GM19467 (cell line): ENCODE measurements around the gene SARDH.
"Not testable (repeated sequence)": the region's sequence is repeated elsewhere in the genome, so short reads cannot be mapped to it uniquely, and the experiment has no call there.

ENCODE experiments used
- ATAC-seq: cut with Tn5 transposase; IDR thresholded peaks from one replicate; pipeline ENCODE4 v1.9.1; 2021; ENCODE audit warnings: mild to moderate bottlenecking, moderate library complexity; ENCODE audit not compliant: unreplicated experiment

SARDH gene

GRCh38 chr9:133775951-133776905, 38.1 kb upstream of the SARDH start:
- no peak for ATAC-seq

DNA sequence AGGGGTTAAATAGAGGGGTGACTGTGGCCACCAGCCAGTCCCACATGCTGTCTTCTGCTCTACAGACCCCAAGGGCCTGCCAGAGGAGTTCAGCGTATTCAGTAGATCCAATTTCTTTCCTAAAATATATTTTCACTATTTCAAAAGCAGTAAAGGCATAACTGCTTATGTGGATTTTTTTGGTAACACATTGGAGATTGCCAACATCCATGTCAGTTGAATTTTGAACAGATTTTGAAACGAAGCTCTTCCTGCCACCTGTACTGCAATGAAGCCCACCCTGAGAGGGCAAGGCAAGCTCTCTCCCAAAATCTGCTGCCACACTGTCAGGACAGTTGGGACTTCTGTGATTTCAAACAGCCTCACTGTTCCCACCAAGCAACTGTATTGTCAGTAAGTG, 37.1 kb upstream of the SARDH start:
- no peak for ATAC-seq

DNA sequence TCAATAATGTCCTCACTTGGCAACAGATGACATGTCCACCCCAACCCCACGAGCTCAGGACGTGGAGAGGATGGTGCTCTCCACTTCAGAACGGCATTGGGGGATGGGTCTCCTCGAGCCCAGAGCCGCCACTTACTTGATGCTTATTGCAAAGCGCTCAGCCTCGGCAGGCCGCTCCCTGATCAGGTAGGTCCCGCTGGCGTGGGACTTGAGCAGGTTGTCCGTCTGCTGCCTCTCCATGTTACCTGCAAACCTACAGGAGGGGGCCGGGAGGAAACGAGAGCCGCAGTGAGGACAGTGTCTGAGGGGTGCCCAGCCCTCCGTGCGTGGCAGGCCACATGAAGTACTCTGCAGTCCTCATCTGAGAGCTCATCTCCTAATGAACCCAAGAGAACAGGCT, 36.6 kb upstream of the SARDH start:
- no peak for ATAC-seq

- no peak for ATAC-seq
Measured at GRCh38 chr9:133773889-133774655, 35.9 kb upstream of the SARDH start.

- no peak for ATAC-seq
Measured at GRCh38 chr9:133772581-133772980, 34.4 kb upstream of the SARDH start.

DNA sequence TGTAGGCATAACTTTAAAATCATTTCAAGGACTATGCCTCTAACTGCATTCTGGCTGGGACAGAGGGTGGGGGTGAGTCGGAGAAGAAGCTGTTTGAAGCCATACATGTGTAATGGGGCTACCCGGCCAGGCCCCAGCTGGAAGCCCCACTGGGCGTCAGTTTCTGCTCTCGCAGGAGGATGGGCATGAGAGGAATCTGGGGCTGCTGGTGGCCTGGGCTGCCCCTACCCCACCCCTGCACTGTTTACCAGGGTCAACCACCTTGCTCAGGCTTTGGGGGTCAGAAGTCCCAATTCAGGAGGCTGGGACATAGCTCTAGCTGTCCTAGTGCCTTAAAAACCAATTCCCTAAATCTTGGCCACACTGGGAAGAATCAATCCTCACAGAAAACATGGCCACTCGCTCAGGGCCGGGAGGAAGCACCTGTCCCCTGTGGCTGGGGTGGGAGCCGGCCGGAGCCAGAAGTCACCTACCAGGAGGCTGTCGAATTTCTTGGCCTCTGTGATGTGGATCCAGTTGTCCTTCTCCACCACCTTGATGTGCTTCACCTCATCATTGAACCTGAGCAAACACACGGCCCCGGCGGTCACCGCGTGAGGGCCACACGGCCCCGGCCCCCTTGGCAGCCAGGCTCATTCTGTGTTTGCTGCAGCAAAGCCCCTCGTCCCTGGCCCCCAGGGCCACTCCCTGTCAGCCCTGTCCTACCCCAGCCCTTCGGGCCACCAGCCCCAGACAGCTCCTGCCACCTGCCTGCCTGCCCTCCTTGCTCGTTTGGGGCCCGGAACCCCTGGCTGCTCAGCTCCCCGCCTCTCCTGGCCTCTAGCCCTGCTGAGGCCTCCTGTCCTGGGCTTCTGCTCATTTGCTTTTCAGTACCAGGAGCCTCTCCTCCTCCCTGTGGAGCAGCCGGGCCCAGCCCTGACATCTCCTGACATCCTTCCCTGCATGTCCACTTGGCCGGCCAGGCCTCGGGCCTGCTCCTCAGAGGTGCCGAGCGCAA, 33.6 kb upstream of the SARDH start:
- no peak for ATAC-seq

DNA sequence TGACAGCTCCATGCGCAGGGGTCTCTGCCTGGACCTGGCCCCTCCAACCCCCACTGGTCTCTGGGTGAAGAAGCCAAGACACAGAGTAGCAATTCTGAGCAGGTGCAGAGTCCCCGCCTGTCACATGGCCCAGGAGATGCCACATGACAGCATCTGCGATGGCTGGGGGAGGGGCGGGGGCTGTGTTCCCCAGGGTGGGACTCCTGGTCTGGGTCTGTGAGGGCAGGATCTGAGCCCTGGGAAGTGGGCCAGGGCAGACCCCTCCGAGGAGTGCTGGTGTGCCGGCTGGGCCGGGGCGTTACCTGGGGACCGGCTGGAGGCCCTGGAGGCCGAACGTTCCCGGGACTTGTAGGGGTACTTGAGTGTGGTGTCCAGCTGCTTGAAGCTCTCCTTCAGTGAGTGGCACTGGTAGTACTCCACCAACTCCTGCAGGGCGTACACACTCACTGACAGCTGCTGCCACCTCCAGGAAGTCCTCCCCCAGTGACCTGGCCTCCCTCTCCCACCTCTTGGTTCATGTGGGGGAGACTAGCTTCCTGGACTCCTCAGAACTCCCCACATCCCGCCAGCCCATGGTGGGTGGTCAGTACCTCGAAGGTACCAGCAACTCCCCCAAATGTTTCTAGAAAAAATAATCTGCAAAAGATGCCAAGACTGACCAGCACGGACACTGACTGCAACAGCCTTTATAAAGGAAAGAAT, 32.1 kb upstream of the SARDH start:
- no peak for ATAC-seq

- no peak for ATAC-seq
Measured at GRCh38 chr9:133769511-133770075, 31.4 kb upstream of the SARDH start.

DNA sequence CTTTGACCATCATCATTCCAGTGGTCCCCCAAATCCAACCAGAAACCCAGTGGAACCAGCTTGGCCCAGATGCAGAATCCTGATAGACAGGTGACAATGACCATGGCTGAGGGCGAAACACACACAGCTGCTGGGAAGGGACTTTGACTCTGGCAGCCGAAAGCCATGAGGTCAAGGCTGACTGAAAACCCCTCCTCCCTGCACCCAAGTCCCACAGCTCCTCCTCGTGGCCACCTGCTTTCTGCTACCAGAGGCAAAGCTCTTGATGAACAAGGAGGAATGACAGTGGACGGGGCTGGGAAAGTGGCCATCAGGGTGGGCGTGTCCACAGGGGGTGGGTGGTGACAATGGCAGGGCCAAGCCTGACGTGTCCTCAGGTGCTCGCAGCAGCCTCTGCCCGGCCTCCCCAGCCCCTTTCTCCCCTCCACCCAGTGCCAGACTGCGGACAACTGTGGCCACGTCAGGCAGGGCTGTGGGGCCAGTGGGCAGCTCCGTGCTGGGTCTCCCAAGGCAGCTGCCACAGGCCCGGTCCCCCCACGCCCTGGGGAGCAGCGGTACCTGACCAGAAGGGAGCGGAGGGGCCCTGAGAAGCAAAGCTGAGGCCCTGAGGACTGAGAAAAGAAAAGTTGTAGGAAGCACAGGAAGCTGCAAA, 30.8 kb upstream of the SARDH start:
- ATAC-seq: no peak

DNA sequence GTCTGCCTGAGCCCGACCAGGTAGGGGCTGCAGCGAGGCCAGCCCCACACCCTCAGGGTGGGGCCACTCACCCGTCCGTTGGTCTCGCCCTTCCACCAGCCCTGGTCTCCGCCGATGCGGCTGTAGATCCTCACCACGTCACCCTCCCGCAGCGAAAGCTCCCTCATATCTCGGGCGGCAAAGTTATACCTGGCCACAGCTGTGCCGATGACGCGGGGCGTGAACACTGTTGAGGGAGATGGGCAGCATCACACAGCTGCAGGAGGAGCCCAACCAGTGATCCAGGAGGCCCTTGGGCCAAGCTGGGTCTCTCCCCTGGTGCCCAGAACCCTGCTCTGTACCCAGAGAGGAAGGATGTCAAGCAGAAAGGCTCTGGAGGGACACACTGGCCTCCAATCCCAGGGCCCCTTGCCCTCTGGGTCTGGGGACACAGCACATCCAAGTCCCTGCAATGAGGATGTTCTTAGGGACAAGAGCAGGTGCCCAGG, 30.3 kb upstream of the SARDH start:
- ATAC-seq: no peak

DNA sequence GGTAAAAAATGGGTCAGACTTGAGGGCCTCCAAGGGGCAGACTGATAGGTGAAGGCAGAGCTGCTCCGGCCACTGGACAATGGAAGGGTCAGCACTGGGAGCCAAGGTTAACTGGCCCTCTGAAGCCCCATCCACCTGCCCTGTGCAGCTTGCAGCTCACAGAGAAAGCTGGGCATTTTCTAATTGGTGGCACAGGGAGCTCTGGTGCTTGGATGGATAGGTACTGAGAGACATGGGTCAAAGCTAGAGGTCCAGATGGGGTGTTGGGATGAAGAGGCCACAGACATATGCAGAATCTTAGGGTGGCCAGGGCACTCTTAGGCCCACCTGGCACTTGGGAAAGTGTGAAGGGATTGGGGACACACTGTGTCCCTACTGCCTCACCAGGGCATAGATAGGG, 29.5 kb upstream of the SARDH start:
- no peak for ATAC-seq

DNA sequence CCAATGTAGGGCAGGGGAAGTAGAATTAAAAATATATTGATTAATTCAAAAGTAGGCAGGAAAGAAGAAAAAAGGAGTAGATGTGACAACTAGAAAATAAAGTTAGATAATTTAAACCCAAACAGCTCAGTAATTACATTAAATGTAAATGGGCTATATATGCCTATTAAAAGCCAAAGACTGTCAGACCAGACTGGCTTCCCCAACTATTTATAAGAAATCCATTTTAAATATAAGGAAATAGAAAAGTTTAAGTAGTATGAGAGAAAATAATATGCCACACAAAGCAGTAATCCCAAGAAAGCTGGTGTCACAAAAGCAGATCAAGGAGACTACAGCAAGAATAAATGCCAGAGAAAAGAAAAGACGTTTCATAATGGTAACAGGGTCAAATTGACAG, 28.9 kb upstream of the SARDH start:
- ATAC-seq: no peak

DNA sequence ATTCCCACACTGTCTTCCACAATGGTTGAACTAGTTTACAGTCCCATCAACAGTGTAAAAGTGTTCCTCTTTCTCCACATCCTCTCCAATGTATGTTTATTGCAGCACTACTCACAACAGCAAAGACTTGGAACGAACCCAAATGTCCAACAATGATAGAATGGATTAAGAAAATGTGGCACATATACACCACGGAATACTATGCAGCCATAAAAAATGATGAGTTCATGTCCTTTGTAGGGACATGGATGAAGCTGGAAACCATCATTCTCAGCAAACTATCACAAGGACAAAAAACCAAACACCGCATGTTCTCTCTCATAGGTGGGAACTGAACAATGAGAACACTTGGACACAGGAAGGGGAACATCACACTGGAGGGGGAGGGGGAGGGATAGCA, 28.1 kb upstream of the SARDH start:
- ATAC-seq: not testable (repeated sequence)

GRCh38 chr9:133763272-133764183, 25.4 kb upstream of the SARDH start:
- ATAC-seq: no peak

DNA sequence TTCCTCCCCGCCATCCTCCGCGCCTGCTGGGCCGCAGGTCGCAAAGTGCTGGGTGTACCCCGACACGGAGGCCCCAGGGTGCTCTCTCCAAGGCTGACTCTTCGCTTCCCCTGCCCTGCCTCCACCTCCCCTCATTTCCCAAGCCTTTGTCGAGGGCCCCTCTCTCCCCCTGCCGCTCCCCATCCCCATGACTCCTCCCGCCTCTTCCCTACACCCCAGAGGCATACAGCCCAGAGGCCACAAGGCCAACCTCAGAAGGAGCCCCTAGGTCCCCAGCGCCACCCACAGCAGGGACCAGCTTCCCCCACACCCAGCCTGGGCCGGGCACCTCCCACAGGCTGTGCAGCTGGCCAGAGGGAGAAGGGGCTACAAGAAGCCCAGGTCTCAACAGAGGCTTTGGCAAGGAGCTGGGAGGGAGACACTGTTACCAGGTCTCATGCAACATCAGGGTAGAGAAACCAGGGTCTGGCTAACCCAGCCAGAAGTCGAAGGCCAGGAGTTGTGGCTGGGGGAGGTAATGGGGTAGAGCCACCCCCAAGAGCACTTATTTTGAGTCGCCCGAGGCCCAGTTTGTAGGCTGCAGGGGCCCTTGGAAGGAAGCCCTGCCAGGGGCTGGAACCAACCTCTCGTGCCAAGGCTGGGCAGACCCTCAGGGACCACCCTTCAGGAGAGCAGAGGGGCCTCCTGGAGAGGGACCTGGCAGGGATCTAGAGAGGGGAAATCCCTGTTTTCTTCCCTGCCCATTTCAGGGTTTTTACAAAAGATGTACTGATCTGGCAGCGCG, 24.5 kb upstream of the SARDH start:
- no peak for ATAC-seq

GRCh38 chr9:133761641-133762248, 23.6 kb upstream of the SARDH start:
- ATAC-seq: no peak

GRCh38 chr9:133760713-133761290, 22.6 kb upstream of the SARDH start:
- no peak for ATAC-seq
